Activated naive CD8-positive, alpha-beta T cell treated with anti-CD3 and anti-CD28 coated beads for 36 hours (primary cell): ENCODE measurements around the gene CABCOCO1. TPM values are rescaled to one million over a fixed set of nuclear protein-coding genes. Genes with fewer than 3 reads are reported as not detected.
"Not testable (repeated sequence)": the region's sequence is repeated elsewhere in the genome, so short reads cannot be mapped to it uniquely, and the experiment has no call there.

Experiments used
- DNase-seq: peaks from one replicate; pipeline ENCODE4 v3.0.0; 2021
- H3K27ac Mint-ChIP-seq: one replicate; pipeline ENCODE4 v1.8.0; 2022; ENCODE audit warnings: mild to moderate bottlenecking, moderate library complexity, mixed read lengths
- H3K27me3 Mint-ChIP-seq: one replicate; pipeline ENCODE4 v1.8.0; 2022; ENCODE audit warnings: mild to moderate bottlenecking, mixed read lengths
- H3K36me3 Mint-ChIP-seq: one replicate; pipeline ENCODE4 v1.8.0; 2021; ENCODE audit warnings: mild to moderate bottlenecking, mixed read lengths
- H3K4me1 Mint-ChIP-seq: one replicate; pipeline ENCODE4 v1.8.0; 2021; ENCODE audit warnings: mixed read lengths
- H3K4me3 Mint-ChIP-seq: one replicate; pipeline ENCODE4 v1.8.0; 2022; ENCODE audit warnings: mild to moderate bottlenecking, moderate library complexity, mixed read lengths
- H3K9me3 Mint-ChIP-seq: one replicate; pipeline ENCODE4 v1.8.0; 2022; ENCODE audit warnings: mixed read lengths
- total RNA-seq, 2 experiments: library from RNA; stranded (reverse); gene quantifications; one replicate each; pipeline ENCODE4 v1.2.3, GENCODE V29; 2021

The CABCOCO1 gene
- total RNA-seq, 2 experiments from 2014 or later = not detected

GRCh38 chr10:61721431-61721830 lies 58.7 kb downstream of the CABCOCO1 start:
- Mint-ChIP-seq H3K27me3 (peaks cover 8% of the 10 kb centered on the region), H3K9me3 (no peaks in the 10 kb centered on the region), H3K27ac (no peak overlapping the region), H3K4me1 (no peaks in the 10 kb centered on the region), H3K4me3 (no peak overlapping the region), H3K36me3 (peaks cover 2% of the 10 kb centered on the region)
- no peak for DNase-seq

DNA sequence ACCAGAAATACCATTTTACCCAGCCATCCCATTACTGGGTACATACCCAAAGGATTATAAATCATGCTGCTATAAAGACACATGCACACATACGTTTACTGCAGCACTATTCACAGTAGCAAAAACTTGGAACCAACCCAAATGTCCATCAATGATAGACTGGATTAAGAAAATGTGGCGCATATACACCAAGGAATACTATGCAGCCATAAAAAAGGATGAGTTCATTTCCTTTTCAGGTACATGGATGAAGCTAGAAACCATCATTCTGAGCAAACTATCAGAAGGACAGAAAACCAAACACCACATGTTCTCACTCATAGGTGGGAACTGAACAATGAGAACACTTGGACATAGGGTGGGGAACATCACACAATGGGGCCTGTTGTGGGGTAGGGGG lies 62.5 kb downstream of the CABCOCO1 start:
- not testable (repeated sequence) for H3K36me3 Mint-ChIP-seq, H3K27ac Mint-ChIP-seq, H3K4me3 Mint-ChIP-seq, H3K9me3 Mint-ChIP-seq, H3K4me1 Mint-ChIP-seq, DNase-seq
- peaks cover 11% of the 10 kb centered on the region for H3K27me3 Mint-ChIP-seq

DNA sequence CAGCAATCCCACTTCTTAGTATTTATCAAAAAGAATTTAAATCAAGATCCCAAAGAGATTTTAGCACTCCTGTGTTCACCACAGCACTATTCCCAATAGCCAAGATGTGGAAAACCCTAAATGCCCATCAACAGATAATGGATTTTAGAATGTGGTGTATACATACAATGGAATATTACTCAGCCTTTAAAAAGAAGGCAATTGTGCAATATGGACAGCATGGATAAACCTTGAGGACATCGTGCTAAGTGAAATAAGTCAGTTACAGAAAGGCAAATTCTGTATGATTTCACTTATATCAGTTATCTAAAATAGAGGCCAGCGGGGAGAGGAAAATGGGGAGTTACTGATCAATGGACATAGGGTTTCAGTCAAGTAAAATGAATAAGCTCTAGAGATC lies 66.9 kb downstream of the CABCOCO1 start:
- Mint-ChIP-seq H3K4me1 (no peaks in the 10 kb centered on the region), H3K4me3 (no peak overlapping the region), H3K27ac (no peak overlapping the region), H3K9me3 (no peaks in the 10 kb centered on the region), H3K36me3 (no peaks in the 10 kb centered on the region), H3K27me3 (peaks cover 19% of the 10 kb centered on the region)
- DNase-seq = no peak

GRCh38 chr10:61730671-61731070 lies 67.9 kb downstream of the CABCOCO1 start:
- Mint-ChIP-seq H3K27ac (no peak overlapping the region), H3K36me3 (no peaks in the 10 kb centered on the region), H3K4me3 (no peak overlapping the region), H3K4me1 (no peaks in the 10 kb centered on the region), H3K27me3 (peaks cover 29% of the 10 kb centered on the region), H3K9me3 (no peaks in the 10 kb centered on the region)
- DNase-seq = no peak

- peaks cover 31% of the 10 kb centered on the region for H3K27me3 Mint-ChIP-seq
- no peaks in the 10 kb centered on the region for H3K4me1 Mint-ChIP-seq
- H3K27ac Mint-ChIP-seq = no peak overlapping the region
- no peaks in the 10 kb centered on the region for H3K9me3 Mint-ChIP-seq
- DNase-seq = no peak
- H3K4me3 Mint-ChIP-seq = no peak overlapping the region
- no peaks in the 10 kb centered on the region for H3K36me3 Mint-ChIP-seq
These were observed 68.9 kb downstream of the CABCOCO1 start for GRCh38 chr10:61731638-61732037.

- no peak for DNase-seq
- Mint-ChIP-seq H3K4me3 (no peak overlapping the region), H3K27ac (no peak overlapping the region), H3K36me3 (no peaks in the 10 kb centered on the region), H3K27me3 (peaks cover 34% of the 10 kb centered on the region), H3K4me1 (no peaks in the 10 kb centered on the region), H3K9me3 (peaks cover 3% of the 10 kb centered on the region)
These were observed 70.0 kb downstream of the CABCOCO1 start for GRCh38 chr10:61732629-61733278.

- H3K36me3 Mint-ChIP-seq = no peaks in the 10 kb centered on the region
- DNase-seq = no peak
- peaks cover 3% of the 10 kb centered on the region for H3K9me3 Mint-ChIP-seq
- H3K4me3 Mint-ChIP-seq = no peak overlapping the region
- H3K27me3 Mint-ChIP-seq = peaks cover 34% of the 10 kb centered on the region
- H3K27ac Mint-ChIP-seq = no peak overlapping the region
- no peaks in the 10 kb centered on the region for H3K4me1 Mint-ChIP-seq
These were observed 70.7 kb downstream of the CABCOCO1 start for GRCh38 chr10:61733358-61733940.

GRCh38 chr10:61735882-61736281 lies 73.2 kb downstream of the CABCOCO1 start:
- no peak for DNase-seq
- peaks cover 3% of the 10 kb centered on the region for H3K9me3 Mint-ChIP-seq
- H3K27me3 Mint-ChIP-seq = peaks cover 22% of the 10 kb centered on the region
- H3K4me1 Mint-ChIP-seq = no peaks in the 10 kb centered on the region
- H3K4me3 Mint-ChIP-seq = no peak overlapping the region
- H3K36me3 Mint-ChIP-seq = no peaks in the 10 kb centered on the region
- no peak overlapping the region for H3K27ac Mint-ChIP-seq

DNA sequence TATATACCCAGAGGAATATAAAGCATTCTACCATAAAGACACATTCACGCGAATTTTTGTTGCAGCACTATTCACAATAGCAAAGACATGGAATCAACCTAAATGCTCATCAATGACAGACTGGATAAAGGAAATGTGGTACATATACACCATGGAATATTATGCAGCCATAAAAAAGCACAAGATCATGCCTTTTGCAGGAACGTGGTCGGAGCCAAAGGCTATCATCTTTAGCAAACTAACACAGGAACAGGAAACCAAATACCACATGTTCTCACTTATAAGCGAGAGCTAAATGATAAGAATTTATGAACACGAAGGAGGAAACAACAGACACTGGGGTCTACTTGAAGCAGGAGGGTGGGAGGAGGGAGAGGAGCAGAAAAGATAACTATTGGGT lies 74.7 kb downstream of the CABCOCO1 start:
- H3K27ac Mint-ChIP-seq, DNase-seq, H3K9me3 Mint-ChIP-seq, H3K4me3 Mint-ChIP-seq, H3K36me3 Mint-ChIP-seq, H3K4me1 Mint-ChIP-seq: not testable (repeated sequence)
- peaks cover 22% of the 10 kb centered on the region for H3K27me3 Mint-ChIP-seq

GRCh38 chr10:61742812-61743211 lies 80.1 kb downstream of the CABCOCO1 start:
- Mint-ChIP-seq H3K4me1 (no peaks in the 10 kb centered on the region), H3K9me3 (peaks cover 4% of the 10 kb centered on the region), H3K36me3 (no peaks in the 10 kb centered on the region), H3K27me3 (no peaks in the 10 kb centered on the region), H3K27ac (no peak overlapping the region), H3K4me3 (no peak overlapping the region)
- DNase-seq = no peak

DNA sequence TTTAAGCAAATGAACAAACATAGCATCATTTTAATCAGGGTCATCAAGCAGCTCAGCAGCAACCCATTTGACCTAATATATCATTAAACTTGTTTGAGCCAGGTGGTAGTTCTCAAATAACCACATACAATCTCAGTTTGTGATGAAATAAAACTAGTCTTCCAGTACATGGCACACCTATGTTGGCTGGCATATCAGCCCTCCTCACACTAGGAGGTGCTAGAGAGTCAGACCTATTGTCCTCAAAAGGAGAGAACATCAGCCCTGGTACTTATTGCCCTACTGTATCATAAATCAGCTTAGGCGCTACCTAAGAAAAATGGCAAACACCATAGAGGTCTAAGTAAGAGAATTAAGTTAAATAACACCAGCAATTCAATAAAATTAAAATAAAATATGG lies 81.7 kb downstream of the CABCOCO1 start:
- Mint-ChIP-seq H3K4me3 (no peak overlapping the region), H3K36me3 (no peaks in the 10 kb centered on the region), H3K4me1 (no peaks in the 10 kb centered on the region), H3K27me3 (no peaks in the 10 kb centered on the region), H3K27ac (no peak overlapping the region), H3K9me3 (peaks cover 4% of the 10 kb centered on the region)
- no peak for DNase-seq

GRCh38 chr10:61746377-61746776 lies 83.6 kb downstream of the CABCOCO1 start:
- H3K27ac Mint-ChIP-seq = no peak overlapping the region
- H3K9me3 Mint-ChIP-seq = peaks cover 4% of the 10 kb centered on the region
- H3K36me3 Mint-ChIP-seq = no peaks in the 10 kb centered on the region
- no peak overlapping the region for H3K4me3 Mint-ChIP-seq
- H3K4me1 Mint-ChIP-seq = peaks cover 6% of the 10 kb centered on the region
- DNase-seq = no peak
- no peaks in the 10 kb centered on the region for H3K27me3 Mint-ChIP-seq

GRCh38 chr10:61747307-61747706 lies 84.6 kb downstream of the CABCOCO1 start:
- DNase-seq = no peak
- no peak overlapping the region for H3K4me3 Mint-ChIP-seq

GRCh38 chr10:61749291-61749690 lies 86.6 kb downstream of the CABCOCO1 start:
- Mint-ChIP-seq H3K27me3 (no peaks in the 10 kb centered on the region), H3K4me3 (no peak overlapping the region), H3K36me3 (no peaks in the 10 kb centered on the region), H3K4me1 (peaks cover 18% of the 10 kb centered on the region), H3K9me3 (peaks cover 3% of the 10 kb centered on the region), H3K27ac (no peak overlapping the region)
- DNase-seq = no peak

More at GRCh38 chr10:61747307-61747706, 84.6 kb downstream of the CABCOCO1 start:
- no peaks in the 10 kb centered on the region for H3K27me3 Mint-ChIP-seq
- no peak overlapping the region for H3K27ac Mint-ChIP-seq
- H3K36me3 Mint-ChIP-seq = no peaks in the 10 kb centered on the region
- peaks cover 16% of the 10 kb centered on the region for H3K4me1 Mint-ChIP-seq
- H3K9me3 Mint-ChIP-seq = peaks cover 4% of the 10 kb centered on the region

GRCh38 chr10:61750943-61751471 lies 88.3 kb downstream of the CABCOCO1 start:
- Mint-ChIP-seq H3K4me1 (peaks cover 21% of the 10 kb centered on the region), H3K9me3 (no peaks in the 10 kb centered on the region), H3K27me3 (no peaks in the 10 kb centered on the region), H3K36me3 (no peaks in the 10 kb centered on the region), H3K27ac (no peak overlapping the region), H3K4me3 (no peak overlapping the region)
- DNase-seq = peak; percentile 69

DNA sequence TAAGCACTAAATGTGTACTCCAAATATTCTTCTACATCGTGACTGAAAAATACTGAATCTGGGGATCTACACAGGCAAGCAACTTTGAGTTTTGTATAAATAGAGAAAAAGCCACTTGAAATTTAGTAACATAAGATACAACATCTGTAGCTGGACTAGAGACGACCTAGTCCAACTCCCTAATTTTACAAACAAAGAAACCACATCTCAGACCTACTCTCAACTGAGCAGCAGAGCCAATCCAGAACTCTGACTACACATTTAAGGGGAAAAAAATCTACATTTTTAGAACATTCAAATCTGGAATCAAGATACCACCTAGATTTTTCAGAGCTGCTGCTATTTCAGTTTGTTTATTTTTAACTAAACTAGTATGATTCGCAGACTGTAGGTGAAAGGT lies 88.9 kb downstream of the CABCOCO1 start:
- Mint-ChIP-seq H3K27ac (no peak overlapping the region), H3K27me3 (no peaks in the 10 kb centered on the region), H3K4me3 (no peak overlapping the region), H3K9me3 (no peaks in the 10 kb centered on the region), H3K36me3 (no peaks in the 10 kb centered on the region), H3K4me1 (peaks cover 21% of the 10 kb centered on the region)
- DNase-seq = no peak
